ENCODE data around the gene NRTN.

DNA sequence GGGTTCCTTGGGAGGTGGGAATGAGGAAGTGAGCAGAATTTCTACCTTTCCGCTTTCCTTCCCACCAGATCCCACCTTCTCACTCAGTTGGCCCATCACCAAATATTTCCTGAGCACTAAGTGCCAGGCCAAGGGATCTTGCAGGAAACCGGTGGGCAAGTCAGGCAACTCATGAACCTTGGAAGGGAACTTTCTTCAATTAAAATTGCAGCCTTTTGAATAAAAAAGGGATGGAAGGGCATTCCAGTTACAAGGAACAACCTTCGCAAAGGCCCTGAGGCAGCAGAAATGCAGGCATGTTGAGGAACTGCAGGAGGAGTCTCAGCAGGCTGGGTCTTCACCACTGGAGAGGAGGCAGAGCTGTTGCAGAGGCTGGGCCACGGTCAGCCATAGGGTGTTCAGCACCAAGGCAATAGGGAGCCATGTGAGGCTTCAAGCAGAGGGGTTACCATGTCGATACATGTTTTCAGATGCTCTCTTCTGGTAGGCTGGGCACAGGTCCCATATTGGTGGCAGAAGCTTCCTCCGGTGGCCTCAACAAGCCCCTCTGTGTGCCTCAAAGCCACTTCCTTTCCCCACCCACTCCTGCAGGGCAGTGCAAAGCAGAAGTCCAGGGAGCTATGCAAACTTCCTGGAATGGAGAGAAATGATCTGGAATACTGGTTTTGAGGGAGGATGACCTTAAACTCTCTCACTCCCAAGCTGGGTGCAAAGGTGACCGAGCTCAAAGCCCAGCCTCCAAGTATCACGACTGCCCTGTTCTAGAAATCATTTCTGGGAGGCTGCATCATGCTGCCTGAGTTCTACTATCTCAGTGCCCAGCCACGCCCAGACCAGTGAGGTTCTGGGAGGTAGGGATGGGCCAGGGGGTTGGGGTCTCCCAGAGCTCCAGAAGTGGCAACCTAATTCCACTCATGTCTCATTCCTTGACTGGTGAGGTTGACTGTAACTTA, 34.5 kb downstream of the NRTN start, which contains the start of gene FUT6:
- TF ChIP-seq EZH2phosphoT487 (IDR thresholded peaks at IDR 0.05; ENCODE audit: borderline replicate concordance, low read length) = no peak
- TF ChIP-seq, protein P1, sequence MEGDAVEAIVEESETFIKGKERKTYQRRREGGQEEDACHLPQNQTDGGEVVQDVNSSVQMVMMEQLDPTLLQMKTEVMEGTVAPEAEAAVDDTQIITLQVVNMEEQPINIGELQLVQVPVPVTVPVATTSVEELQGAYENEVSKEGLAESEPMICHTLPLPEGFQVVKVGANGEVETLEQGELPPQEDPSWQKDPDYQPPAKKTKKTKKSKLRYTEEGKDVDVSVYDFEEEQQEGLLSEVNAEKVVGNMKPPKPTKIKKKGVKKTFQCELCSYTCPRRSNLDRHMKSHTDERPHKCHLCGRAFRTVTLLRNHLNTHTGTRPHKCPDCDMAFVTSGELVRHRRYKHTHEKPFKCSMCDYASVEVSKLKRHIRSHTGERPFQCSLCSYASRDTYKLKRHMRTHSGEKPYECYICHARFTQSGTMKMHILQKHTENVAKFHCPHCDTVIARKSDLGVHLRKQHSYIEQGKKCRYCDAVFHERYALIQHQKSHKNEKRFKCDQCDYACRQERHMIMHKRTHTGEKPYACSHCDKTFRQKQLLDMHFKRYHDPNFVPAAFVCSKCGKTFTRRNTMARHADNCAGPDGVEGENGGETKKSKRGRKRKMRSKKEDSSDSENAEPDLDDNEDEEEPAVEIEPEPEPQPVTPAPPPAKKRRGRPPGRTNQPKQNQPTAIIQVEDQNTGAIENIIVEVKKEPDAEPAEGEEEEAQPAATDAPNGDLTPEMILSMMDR (IDR thresholded peaks at IDR 0.05; ENCODE audit: low read depth, low read length, poor library complexity, severe bottlenecking) = no peak

All from DOHH2 (cell line).